HG03442 (cell line): Measurements from ENCODE around the gene RAC3.
"Not testable (repeated sequence)": the region's sequence is repeated elsewhere in the genome, so short reads cannot be mapped to it uniquely, and the experiment has no call there.

Experiments
- ATAC-seq: cut with Tn5 transposase; IDR thresholded peaks from one replicate; pipeline ENCODE4 v1.9.1; 2021; ENCODE audit warnings: mild to moderate bottlenecking, moderate library complexity; ENCODE audit not compliant: unreplicated experiment

The RAC3 gene

DNA sequence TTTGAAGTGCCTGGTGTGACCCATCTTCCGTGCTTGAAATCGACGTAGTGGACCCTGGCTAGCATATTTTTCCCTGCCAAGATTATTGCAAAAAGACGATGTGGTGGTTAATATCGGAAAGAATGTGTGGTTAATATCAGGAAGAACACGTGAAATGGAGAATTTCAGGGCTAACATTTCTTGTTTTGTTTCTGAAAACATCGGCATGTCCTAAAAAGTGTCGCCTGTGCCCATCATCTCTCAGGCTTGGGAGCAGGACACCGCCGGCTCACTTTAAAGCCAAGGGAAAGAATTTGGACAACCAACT, 6.4 kb downstream of the RAC3 start:
- no peak for ATAC-seq

DNA sequence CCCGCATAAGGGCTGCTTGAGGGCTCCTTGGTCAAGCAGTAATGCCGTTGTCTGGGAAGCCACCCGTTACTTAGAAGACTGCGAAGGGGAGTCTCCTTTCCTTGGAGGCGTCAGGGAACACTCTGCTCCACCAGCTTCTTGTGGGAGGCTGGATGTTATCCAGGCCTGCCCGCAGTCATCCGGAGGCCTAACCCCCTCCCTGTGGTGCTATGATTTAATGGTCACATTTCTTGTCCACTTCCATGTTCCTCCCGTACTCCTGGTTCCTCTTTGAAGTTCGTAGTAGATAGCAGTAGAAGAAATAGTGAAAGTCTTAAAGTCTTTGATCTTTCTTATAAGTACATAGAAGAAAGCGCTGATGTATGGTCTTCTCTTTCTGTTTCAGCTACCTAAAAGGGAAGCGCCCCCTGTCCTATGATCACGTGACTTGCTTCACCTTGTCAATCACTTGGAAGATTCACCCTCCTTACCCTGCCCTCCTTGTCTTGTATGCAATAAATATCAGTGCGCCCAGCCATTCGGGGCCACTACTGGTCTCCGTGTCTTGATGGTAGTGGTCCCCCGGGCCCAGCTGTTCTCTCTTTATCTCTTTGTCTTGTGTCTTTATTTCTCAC, 7.4 kb downstream of the RAC3 start:
- not testable (repeated sequence) for ATAC-seq

DNA sequence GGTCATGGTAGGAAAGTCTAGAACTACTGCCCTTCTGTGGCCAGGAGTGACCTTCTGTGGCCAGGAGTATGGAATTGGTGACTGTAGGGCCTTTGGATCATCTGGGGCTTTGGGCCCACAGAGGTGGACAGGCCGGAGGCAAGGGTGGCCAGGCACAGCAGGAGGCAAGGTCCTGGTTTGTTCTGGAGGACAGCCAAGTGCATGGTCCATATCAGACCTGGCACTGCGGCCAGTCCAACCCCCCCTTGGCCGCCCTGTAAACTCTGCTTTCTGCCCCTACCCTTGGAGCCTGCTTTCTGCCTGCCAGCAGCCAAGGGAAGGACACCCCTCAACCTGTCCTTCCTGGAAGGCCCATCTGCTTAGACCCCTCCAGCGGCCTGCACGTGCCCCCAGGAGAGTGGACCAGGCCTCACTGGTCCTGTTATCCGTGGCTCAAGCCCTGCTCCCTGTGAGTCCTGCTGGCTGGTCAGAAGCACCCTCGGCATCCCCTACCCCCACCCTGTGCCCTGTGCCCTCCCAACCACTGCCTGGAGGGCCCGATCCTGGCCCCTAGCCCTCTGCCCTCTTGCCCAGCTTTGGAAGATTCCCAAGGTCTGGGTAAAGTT, 8.3 kb downstream of the RAC3 start:
- no peak for ATAC-seq

DNA sequence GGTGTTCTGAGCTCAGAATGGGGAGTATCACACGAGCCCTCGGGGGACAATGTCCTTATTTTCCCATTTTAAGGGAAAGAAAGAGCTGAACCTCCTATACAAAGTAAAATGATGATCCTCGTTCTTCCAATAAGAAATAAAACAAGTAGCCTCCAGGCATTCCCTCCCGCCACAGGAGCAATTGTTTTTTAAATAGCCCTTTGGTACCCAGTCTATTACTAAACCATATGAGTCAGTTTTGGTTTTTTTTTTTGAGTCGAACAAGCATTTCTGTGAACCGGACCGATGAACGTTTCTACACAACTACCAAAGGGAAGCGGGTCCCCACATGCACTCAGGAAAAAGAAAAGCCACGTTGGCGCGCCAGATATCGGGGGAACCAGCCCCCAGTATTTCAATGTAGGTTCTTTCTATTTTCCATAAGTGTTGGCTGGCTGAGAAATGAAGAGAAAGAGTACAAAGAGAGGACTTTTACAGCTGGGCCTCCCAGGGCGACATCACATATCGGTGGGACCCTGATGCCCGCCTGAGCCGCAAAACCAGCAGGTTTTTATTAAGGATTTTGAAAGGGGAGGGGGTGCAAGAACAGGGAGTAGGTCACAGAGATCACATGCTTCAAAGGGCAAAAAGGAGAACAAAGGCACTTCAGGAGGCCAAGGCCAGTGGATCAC, 9.8 kb downstream of the RAC3 start:
- no peak for ATAC-seq

DNA sequence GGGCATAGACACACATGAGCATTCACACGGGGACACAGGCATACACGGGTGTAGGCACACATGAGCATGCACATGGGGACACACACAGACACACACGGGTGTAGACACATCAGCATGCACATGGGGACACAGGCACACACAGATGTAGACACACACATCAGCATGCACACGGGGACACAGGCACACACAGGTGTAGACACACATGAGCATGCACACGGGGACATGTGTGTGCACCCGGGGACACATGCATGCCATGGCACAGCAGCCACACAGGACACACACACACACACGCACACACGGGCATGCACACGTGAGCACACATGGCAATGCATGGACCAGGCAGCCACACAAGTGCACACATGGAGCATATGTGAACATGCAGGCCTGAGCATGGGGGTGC, 11.2 kb downstream of the RAC3 start:
- ATAC-seq, result no peak

DNA sequence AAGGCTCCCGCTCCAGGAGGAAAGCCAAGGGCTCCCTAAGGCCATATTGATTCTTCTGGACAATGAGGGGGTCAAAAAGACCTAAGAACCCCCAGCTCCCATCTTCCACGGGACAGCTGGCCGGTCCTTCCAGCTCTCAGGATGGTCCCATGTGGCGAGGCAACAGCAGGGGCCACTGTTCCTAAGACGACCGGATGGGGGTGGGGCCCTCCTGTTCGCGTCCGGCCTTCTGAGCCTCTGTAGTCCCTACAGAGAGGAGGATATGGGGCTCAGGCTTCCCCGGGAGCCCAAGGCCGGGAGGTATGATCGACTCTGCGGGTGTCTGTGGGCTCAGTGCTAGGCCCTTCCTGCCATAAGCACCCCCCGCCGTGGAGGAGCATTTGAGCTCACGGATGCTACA, 12.0 kb downstream of the RAC3 start:
- no peak for ATAC-seq

DNA sequence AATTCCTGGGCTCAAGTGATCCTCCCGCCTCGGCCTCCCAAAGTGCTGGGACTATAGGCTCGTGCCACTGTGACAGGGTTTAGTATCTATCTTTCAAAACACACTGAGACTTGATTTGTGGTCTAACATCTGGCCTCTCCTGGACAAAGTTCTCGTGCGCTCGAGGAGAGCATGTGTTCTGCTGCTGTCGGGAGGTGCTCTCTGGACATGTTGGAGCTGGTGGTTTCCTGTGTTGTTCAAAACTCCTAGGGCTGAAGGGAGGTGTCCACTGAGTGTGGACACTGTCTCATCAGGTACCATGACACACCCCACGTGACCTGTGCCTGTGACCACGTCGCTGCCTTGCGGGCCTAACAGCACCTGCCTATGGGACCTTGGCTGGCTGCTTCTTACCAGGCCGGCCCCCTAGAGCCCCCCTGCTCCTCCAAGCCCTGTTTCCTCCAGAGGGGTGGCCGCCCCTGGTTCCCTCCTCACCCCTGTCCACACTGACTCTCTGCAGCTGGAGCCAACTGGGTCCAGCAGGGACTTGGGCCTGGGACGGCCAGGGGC, 14.5 kb downstream of the RAC3 start:
- no peak for ATAC-seq

DNA sequence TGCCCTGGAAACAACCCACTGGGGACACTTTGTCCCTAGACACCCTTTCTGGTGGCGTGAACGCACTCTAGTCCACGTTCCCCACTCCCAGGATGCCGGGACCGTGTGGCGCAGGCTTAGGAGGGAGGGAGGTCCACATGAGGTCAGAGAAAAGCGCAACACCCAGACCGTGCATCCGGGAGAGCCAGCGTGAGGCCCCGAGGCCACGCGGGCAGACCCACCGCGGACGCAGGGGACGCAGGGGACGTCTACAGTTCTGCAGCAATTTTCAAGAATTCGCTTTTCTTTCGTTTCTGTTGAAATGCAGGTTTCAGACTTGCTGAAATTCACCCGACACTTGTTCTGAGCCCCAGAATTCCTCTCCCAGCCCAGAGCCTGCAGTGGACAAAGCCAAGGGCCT, 15.4 kb downstream of the RAC3 start:
- ATAC-seq, result no peak

DNA sequence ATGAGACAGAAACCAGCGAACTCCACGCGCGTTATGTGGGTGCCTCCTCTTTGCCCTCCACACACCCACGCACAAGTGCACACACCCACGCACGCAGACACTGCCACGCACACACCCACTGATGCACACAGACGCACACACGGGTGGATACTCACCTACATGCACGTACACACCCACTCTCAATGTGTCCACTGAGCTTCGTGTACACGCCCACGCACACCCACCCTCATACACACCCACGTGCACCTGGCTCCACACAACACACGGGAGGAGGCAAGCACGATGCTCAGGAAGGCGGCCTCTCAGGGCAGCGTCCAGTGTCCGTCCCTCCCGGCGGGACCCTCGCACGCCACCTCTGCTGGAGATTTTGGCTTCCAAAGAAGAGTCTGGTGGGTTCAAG, 15.9 kb downstream of the RAC3 start:
- ATAC-seq, result no peak

DNA sequence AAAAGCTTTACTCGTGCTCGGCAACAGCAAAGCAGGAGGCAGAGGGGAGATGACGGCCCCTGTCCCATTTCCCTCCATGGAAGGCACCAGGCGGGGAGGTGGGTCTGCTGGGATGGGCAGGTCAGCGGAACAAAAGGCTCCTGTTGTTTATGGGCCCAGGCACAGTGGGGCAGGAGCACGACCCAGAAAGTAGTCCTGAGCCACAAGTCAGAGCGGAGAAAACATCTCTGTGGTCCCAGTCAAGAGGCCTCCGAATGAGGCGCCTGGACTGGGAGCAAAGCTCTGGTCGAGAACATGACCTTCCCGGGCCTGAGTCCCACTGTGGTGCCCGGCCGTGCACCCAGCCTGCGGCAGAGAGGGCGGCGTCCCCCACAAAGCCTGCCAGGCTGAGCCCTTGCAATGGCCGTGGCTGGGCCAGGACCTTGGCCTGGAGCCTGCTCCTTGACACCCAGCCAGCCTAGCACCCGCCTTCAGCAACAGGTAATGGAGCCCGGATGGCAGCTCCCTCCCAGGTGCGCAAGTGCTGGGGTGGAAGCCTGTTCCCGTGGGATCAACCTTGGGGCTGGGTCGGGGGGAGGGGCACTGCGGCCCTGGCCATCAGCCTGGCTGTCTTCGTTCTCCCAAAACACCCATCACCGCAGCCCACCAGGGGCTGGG, 16.6 kb downstream of the RAC3 start:
- no peak for ATAC-seq

DNA sequence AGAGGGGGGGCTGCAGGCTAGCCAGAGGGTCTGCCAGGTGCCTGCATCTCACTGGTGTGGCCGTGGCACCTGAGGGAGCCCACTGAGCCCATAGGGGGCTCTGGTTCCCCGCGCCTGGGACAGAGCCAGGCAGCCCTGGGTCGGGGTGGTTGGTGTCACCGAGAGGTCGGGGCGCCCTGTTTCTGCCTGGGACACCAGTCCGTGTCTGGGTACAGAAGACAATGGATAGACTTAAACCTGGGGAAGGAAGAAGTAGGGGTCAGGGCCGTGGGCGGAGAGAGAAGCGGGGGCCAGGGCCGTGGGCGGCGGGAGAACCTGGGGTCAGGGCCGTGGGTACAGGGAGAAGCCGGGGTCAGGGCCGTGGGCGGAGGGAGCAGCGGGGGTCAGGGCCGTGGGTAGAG, 17.1 kb downstream of the RAC3 start:
- no peak for ATAC-seq

DNA sequence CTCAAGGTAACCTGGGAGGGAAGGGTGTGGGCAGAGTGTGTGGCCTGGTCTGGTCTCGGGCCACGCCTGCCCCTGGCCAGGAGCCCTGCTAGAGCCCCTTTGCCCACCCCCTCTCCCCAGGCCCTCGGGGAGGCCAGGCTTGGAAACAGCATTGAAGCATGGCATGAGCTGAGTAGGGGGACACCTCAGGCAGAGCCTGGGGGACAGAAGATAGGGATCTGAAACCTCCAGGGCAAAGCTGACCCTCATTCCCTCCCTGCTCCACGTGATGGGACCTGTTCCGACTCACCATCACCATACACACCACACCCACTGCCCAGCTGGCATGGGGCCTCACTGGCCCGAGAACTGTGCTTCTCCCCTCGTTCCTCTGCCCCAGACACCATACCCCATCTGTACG, 17.6 kb downstream of the RAC3 start:
- ATAC-seq, result no peak

DNA sequence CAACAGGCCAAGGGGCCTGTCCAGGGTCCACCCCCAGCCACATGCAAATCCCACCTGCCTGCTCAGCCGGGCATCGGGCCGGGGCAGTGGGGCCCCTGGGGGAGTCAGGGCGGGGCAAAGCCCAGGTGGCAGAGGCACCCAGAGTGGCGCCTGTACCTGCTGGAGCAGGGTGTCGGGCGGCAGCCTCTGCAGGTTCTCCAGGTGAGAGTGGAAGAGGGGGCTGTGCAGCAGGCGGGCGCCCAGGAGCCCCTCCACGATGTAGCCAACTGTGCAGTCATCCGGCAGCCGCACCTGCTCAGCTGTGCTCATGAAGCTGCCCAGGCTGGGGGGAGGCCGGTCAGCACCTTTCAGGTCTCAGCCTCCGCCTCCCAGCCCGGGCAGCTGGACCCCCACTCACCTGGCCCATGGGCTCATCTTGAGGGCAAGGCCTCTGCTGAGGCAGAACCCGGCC, 18.1 kb downstream of the RAC3 start:
- ATAC-seq, result no peak

DNA sequence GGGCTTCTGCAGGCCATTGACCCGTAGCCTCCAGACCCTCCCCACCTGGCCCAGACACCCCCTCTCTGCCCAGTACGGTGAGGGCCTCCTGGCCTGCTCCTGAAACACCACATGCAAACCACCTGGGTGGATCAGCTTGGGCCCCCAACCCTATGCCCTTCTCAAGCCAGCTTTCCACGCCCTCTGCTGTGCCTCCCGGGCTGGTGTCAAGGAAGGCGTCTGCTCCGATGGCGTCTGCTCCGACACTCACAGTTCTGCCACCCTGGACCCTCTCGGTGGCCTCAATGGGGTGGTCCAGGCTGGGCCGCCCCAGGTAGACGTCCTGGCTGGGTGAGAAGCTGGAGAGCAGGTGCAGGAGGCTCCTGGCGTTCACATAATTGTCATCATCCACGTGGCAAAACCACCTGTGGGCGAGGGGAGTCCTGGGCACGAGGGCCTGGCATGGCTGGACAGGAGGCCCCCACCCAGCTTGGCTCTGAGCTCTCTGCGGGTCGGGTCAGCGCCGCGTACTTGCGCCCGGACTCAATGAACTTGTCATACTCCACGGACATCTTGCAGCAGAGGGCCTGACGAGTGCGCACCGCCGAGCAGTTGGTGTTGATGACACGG, 18.8 kb downstream of the RAC3 start:
- no peak for ATAC-seq

DNA sequence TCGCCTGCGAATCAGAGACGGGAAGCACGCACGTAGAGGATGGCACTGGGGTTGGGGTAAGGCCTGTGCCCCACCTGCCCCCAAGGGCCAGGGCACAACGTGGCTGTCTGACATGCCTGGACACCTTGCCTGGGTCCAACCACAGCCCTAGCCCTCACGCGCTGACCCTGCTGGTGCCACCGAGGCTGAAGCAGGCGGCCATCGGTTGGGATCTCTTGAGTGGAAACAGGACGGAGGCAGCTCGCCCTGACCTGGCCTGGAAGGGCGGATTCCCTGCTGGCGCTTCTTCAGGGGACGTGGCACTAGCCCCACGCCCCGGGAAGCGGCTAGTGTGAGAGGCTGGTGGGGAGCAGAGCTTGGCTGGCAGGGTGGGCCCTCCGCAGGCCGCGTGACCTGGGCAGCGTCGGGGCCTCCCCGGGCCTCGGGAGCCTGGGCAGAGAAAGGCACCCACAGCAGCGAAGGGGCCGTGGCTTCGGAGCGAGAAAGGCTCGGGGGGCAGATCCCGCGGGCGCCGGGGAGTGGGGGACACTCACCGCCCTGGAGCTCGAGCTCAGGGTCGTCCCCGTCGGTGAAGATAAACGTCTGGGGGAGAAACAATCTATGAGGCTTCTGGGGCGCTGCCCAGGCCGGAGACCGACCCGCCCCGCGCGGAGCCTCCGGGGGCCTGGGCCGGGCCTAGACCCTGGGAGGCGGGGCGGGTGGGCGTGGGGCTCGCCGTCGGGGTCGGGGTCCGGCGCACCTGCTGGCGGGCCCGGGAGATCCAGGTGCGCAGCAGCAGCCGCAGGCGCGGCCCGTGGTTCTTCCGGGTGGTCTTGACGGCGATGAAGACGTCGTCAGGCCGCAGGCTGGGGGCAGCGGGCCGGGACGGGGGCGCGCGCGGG, 19.5 kb downstream of the RAC3 start:
- no peak for ATAC-seq

DNA sequence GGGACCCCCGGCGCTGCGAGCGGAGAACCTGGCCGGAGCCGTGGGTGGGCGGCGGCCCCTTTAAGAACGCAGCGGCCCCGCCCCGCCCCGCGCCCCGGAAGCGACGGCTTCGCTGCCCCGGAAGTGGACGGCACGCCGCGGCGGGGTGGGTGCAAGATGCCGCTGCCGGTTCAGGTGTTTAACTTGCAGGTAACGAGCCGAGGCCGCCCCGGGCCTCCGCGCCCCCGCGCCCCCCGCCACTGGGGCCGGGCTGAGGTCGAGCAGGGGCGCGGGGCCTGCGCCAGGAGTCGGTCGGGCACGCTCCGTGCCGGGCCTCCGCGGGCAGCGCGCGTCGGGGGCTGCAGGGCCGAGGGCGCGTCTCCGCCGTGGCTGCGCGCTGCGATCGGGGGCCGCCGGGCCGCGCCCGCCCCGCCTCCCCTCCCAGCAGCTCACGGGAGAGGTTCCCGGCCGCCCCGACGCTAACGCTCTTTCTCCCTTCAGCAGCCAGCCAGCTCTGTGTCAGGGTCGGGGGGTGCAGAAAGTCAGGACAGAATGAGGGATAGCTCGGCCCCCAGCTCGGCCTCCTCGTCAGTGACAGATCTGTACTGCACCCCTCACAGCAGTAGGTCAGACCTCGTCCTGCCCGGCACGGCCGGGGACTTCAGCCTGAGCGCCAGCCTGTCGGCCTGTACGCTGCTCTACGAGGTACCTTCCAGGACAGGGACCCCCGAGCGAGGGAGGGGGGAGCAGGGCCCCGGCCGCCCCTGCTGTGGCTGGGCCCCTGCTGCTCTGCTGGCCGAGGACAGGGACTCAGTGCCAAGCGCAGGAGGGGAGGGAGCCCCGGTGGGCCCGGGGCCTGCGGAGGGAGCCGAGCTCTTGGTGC, 20.5 kb downstream of the RAC3 start, which contains the start of the genes GPS1 and RFNG:
Gene GPS1 (plus strand): TSS at position 123 of the 862 bp plus-strand sequence. CDS start 34 bp downstream, at position 157.
Gene RFNG (minus strand): TSS at position 36 of the 862 bp plus-strand sequence. CDS start 45 bp downstream, outside the sequence.
- no peak for ATAC-seq

DNA sequence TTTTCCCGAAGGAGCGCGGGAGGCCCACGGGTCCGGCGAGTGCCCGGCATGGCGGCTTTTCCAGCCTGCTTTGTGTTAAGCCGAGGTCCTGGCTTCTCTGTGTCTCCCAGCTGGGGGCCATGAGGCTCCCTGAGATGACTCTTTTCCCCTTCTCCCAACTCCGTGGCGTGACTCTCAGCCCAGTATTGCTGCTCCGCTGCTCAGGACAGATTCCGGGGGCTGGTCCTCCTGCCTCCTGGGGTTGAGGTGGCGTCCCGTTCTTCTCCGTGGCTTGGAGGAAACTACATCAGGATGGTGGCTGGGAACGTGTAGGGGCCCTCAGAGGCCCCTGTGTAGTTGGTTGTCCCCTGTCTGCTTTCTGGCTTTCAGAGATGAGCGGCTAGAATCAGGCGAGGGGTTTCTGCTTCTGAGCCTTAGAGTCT, 21.2 kb downstream of the RAC3 start:
- no peak for ATAC-seq

DNA sequence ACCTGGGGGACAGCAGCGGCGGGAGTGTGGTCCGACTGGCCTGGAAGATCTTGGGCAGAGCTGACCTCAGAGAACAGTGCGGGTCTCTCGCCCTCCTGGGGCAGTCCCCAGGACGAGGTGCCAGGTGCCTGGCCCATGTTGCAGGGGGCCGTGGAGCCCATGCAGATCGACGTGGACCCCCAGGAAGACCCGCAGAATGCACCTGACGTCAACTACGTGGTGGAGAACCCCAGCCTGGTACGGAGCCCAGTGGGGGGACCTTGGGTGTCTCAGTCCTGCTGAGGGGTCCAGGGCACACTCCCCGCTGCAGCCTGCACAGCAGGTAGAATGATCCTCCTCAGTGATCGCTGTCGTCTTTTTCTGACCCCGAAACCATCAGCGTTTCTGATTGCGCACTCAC, 21.7 kb downstream of the RAC3 start:
- ATAC-seq, result no peak

DNA sequence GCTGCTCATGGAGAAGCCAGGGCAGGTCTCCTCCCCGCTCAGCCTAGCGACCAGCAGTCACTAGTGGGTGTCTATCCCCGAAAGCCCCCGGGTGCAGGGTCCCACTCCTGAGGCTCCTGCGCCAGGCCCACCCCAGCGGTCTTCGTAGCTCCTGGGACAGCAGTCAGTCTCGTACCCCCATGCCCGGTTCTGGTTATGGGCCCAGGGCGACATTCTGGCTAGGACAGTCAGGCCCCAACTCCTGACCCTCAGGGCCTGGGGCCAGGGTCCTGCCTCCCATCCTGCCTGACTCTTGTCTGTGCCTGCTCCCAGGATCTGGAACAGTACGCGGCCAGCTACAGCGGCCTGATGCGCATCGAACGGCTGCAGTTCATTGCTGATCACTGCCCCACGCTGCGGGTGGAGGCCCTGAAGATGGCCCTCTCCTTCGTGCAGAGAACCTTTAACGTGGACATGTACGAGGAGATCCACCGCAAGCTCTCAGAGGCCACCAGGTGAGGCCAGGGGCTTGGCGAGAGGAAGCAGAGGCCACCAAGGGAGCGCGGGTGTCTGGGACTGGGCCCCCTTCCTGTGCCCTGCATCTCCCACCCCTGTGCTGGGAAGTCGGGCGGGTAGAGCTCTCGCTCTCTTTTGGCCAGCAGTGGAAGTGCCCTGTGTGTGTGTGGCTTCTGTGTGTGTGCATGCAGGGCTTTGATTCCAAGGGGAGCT, 22.2 kb downstream of the RAC3 start:
- no peak for ATAC-seq
